Measurements from ENCODE around the gene FLG. TPM values are rescaled to one million over a fixed set of nuclear protein-coding genes. Genes with fewer than 3 reads are reported as not detected.

FLG gene
- not detected in 2 replicates for total RNA-seq
- long read RNA-seq, result 0 reads

DNA sequence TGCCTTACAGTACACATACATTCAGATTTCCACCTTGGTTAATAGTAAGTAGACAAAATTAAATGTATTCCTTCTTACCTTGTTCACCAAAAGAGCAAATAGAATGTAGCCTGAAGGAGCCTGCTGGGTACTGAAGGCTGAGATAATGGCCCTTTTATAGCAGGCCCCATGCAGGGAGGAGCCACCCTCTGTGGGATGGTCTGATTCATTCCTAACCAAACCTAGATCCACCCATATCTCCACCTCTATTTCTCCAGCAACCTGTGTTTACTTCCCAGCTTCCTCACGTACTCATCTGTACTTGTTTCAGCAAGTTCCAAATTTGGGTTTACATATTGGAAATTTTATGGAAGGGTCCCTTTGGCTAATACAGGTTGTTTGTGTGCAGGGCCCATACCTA is at the start of gene FLG:
FLG (minus strand) TSS at position 129 of the 400 bp plus-strand sequence. CDS start 9,783 bp downstream, outside the sequence.
- no peaks in the 10 kb centered on the region for H3K36me3 Mint-ChIP-seq (ENCODE audit: insufficient read depth)
- H3K4me1 Mint-ChIP-seq (ENCODE audit: low read depth), result no peaks in the 10 kb centered on the region
- no peaks in the 10 kb centered on the region for H3K27me3 Mint-ChIP-seq
- no peak for DNase-seq (ENCODE audit: low spot score, unreplicated experiment)
- H3K9me3 Mint-ChIP-seq (ENCODE audit: low read depth), result peaks cover 47% of the 10 kb centered on the region
- no peak within 1 kb of the TSS for H3K27ac Mint-ChIP-seq
- TF ChIP-seq, protein P1, sequence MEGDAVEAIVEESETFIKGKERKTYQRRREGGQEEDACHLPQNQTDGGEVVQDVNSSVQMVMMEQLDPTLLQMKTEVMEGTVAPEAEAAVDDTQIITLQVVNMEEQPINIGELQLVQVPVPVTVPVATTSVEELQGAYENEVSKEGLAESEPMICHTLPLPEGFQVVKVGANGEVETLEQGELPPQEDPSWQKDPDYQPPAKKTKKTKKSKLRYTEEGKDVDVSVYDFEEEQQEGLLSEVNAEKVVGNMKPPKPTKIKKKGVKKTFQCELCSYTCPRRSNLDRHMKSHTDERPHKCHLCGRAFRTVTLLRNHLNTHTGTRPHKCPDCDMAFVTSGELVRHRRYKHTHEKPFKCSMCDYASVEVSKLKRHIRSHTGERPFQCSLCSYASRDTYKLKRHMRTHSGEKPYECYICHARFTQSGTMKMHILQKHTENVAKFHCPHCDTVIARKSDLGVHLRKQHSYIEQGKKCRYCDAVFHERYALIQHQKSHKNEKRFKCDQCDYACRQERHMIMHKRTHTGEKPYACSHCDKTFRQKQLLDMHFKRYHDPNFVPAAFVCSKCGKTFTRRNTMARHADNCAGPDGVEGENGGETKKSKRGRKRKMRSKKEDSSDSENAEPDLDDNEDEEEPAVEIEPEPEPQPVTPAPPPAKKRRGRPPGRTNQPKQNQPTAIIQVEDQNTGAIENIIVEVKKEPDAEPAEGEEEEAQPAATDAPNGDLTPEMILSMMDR (IDR thresholded peaks at IDR 0.05; ENCODE audit: unreplicated experiment), result no peak
- H3K4me3 Mint-ChIP-seq (ENCODE audit: low read depth), result no peak within 1 kb of the TSS

DNA sequence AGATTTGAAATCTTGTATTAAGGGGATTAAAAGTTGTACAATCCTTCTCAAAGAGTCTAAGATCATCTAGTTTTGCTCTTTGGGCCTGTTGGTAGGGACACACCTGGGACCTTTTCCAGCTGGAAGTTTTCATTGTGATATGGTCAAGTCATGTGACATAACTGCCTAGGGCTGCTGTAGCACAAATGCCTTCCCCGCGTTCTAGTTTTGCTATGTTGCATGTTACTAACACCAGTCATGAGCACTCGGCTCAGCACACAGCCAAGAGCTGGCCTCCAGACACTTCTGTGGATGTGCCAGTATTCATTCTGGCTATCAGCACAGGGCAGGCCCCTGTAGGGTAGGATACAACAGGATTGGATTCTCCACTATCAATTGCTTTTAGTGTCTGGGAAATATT is 49.4 kb upstream of the FLG start:
- no peak overlapping the region for H3K27ac Mint-ChIP-seq
- peaks cover 2% of the 10 kb centered on the region for H3K36me3 Mint-ChIP-seq (ENCODE audit: insufficient read depth)
- no peaks in the 10 kb centered on the region for H3K4me1 Mint-ChIP-seq (ENCODE audit: low read depth)
- no peaks in the 10 kb centered on the region for H3K27me3 Mint-ChIP-seq
- peaks cover 51% of the 10 kb centered on the region for H3K9me3 Mint-ChIP-seq (ENCODE audit: low read depth)
- DNase-seq (ENCODE audit: low spot score, unreplicated experiment), result no peak
- no peak overlapping the region for H3K4me3 Mint-ChIP-seq (ENCODE audit: low read depth)
- TF ChIP-seq, protein P1 (IDR thresholded peaks at IDR 0.05; ENCODE audit: unreplicated experiment), result no peak

GRCh38 chr1:152372672-152373071 is 47.6 kb upstream of the FLG start:
- no peak overlapping the region for H3K27ac Mint-ChIP-seq
- peaks cover 51% of the 10 kb centered on the region for H3K9me3 Mint-ChIP-seq (ENCODE audit: low read depth)
- TF ChIP-seq, protein P1 (IDR thresholded peaks at IDR 0.05; ENCODE audit: unreplicated experiment), result no peak
- DNase-seq (ENCODE audit: low spot score, unreplicated experiment), result no peak
- no peak overlapping the region for H3K4me3 Mint-ChIP-seq (ENCODE audit: low read depth)
- peaks cover 2% of the 10 kb centered on the region for H3K36me3 Mint-ChIP-seq (ENCODE audit: insufficient read depth)
- H3K27me3 Mint-ChIP-seq, result no peaks in the 10 kb centered on the region
- H3K4me1 Mint-ChIP-seq (ENCODE audit: low read depth), result no peaks in the 10 kb centered on the region

GRCh38 chr1:152367436-152367835 is 42.4 kb upstream of the FLG start:
- H3K4me3 Mint-ChIP-seq (ENCODE audit: low read depth), result no peak overlapping the region
- H3K36me3 Mint-ChIP-seq (ENCODE audit: insufficient read depth), result no peaks in the 10 kb centered on the region
- peaks cover 52% of the 10 kb centered on the region for H3K9me3 Mint-ChIP-seq (ENCODE audit: low read depth)
- TF ChIP-seq, protein P1 (IDR thresholded peaks at IDR 0.05; ENCODE audit: unreplicated experiment), result no peak
- H3K27me3 Mint-ChIP-seq, result no peaks in the 10 kb centered on the region
- no peaks in the 10 kb centered on the region for H3K4me1 Mint-ChIP-seq (ENCODE audit: low read depth)
- DNase-seq (ENCODE audit: low spot score, unreplicated experiment), result no peak
- H3K27ac Mint-ChIP-seq, result no peak overlapping the region

- H3K36me3 Mint-ChIP-seq (ENCODE audit: insufficient read depth), result no peaks in the 10 kb centered on the region
These were observed 34.9 kb upstream of the FLG start, which contains the start of gene FLG2 for GRCh38 chr1:152359906-152360305. Gene FLG2 (minus strand): TSS chr1:152360006. CDS start chr1:152358884, 1,122 bp downstream.

More at GRCh38 chr1:152359906-152360305, 34.9 kb upstream of the FLG start, which contains the start of gene FLG2:
- Mint-ChIP-seq H3K27me3 (no peaks in the 10 kb centered on the region), H3K4me3 (ENCODE audit: low read depth) (no peak within 1 kb of the TSS), H3K27ac (no peak within 1 kb of the TSS), H3K9me3 (ENCODE audit: low read depth) (peaks cover 53% of the 10 kb centered on the region), H3K4me1 (ENCODE audit: low read depth) (no peaks in the 10 kb centered on the region)
- DNase-seq (ENCODE audit: low spot score, unreplicated experiment), result no peak
- TF ChIP-seq, protein P1 (IDR thresholded peaks at IDR 0.05; ENCODE audit: unreplicated experiment), result no peak
